DOHH2 (cell line): ENCODE results near the gene RNLS.

Source experiments
- H3F3A ChIP-seq: fragments of 200-600 bp; sonication (generic), shearing (Covaris generic); 2 replicates; pipeline ENCODE4 v1.6.0; 2016; ENCODE audit warnings: antibody characterized with exemption, mild to moderate bottlenecking; ENCODE audit not compliant: control insufficient read depth, insufficient read depth
- H3K27ac ChIP-seq: fragments of 200-600 bp; sonication (generic); 2 replicates; pipeline ENCODE4 v1.5.1; 2014; ENCODE audit warnings: low read depth, mild to moderate bottlenecking, low read length, moderate library complexity
- H3K27me3 ChIP-seq: fragments of 200-600 bp; sonication (generic); 2 replicates; pipeline ENCODE4 v1.6.1; 2014; ENCODE audit warnings: mild to moderate bottlenecking, low read length, mixed read lengths; ENCODE audit not compliant: control insufficient read depth
- H3K36me3 ChIP-seq: fragments of 200-600 bp; sonication (generic); 2 replicates; pipeline ENCODE4 v1.6.1; 2014; ENCODE audit warnings: mild to moderate bottlenecking, low read length, moderate library complexity, mixed read lengths; ENCODE audit not compliant: control insufficient read depth
- H3K4me1 ChIP-seq: fragments of 200-600 bp; sonication (generic); 2 replicates; pipeline ENCODE4 v1.6.1; 2014; ENCODE audit warnings: mild to moderate bottlenecking, low read length, mixed read lengths; ENCODE audit not compliant: control insufficient read depth
- H3K4me2 ChIP-seq: fragments of 200-600 bp; sonication (generic); 2 replicates; pipeline ENCODE4 v1.6.0; 2014; ENCODE audit warnings: mild to moderate bottlenecking, low read length, moderate library complexity
- H3K4me3 ChIP-seq: fragments of 200-600 bp; sonication (generic); 2 replicates; pipeline ENCODE4 v1.5.1; 2014; ENCODE audit warnings: mild to moderate bottlenecking, low read length, mixed read lengths
- H3K79me2 ChIP-seq: fragments of 200-600 bp; sonication (generic); 2 replicates; pipeline ENCODE4 v1.6.1; 2014; ENCODE audit warnings: mild to moderate bottlenecking, low read length, mixed read lengths; ENCODE audit not compliant: control insufficient read depth
- H3K9me2 ChIP-seq: fragments of 200-600 bp; sonication (generic); replicated peaks from 2 replicates; pipeline ENCODE4 v1.6.1; 2014; ENCODE audit warnings: mild to moderate bottlenecking, low read length, mixed read lengths; ENCODE audit not compliant: control insufficient read depth
- H3K9me3 ChIP-seq: fragments of 200-600 bp; sonication (generic); 2 replicates; pipeline ENCODE4 v1.6.1; 2014; ENCODE audit warnings: antibody characterized with exemption, low read length, mixed read lengths; ENCODE audit not compliant: control insufficient read depth, insufficient read depth
- H4K20me1 ChIP-seq: fragments of 200-600 bp; sonication (generic); 2 replicates; pipeline ENCODE4 v1.6.0; 2014; ENCODE audit warnings: low read depth, mild to moderate bottlenecking, antibody characterized with exemption, low read length, moderate library complexity; ENCODE audit not compliant: control insufficient read depth, insufficient read depth
- CTCF ChIP-seq: fragments of 200-600 bp; sonication (generic); IDR thresholded peaks from one replicate; pipeline ENCODE4 v1.5.1; 2014; ENCODE audit warnings: antibody characterized with exemption, mild to moderate bottlenecking, low read depth, low read length; ENCODE audit not compliant: poor library complexity, severe bottlenecking
- EZH2phosphoT487 ChIP-seq: fragments of 200-600 bp; sonication (generic); IDR thresholded peaks from 2 replicates; pipeline ENCODE4 v1.6.1; 2017; ENCODE audit warnings: borderline replicate concordance, mild to moderate bottlenecking, antibody characterized with exemption, low read length, moderate library complexity, mixed read lengths

The RNLS gene

GRCh38 chr10:88527245-88527644 is 55.9 kb downstream of the RNLS start:
- Histone ChIP-seq H3K9me3 (no peaks in the 10 kb centered on the region), H3K36me3 (no peaks in the 10 kb centered on the region), H3K4me1 (no peaks in the 10 kb centered on the region), H4K20me1 (no peaks in the 10 kb centered on the region), H3K4me3 (no peak overlapping the region), H3K4me2 (no peak overlapping the region), H3K27me3 (no peaks in the 10 kb centered on the region), H3K9me2 (no peaks in the 10 kb centered on the region), H3K79me2 (no peaks in the 10 kb centered on the region), H3K27ac (no peak overlapping the region), H3F3A (no peaks in the 10 kb centered on the region)
- TF ChIP-seq CTCF (no peak), EZH2phosphoT487 (no peak)

GRCh38 chr10:88526501-88527105 is 56.5 kb downstream of the RNLS start:
- Histone ChIP-seq H4K20me1 (no peaks in the 10 kb centered on the region), H3F3A (no peaks in the 10 kb centered on the region), H3K4me1 (no peaks in the 10 kb centered on the region), H3K27ac (no peak overlapping the region), H3K4me3 (no peak overlapping the region), H3K4me2 (no peak overlapping the region), H3K27me3 (no peaks in the 10 kb centered on the region), H3K9me3 (no peaks in the 10 kb centered on the region), H3K9me2 (no peaks in the 10 kb centered on the region), H3K36me3 (no peaks in the 10 kb centered on the region), H3K79me2 (no peaks in the 10 kb centered on the region)
- TF ChIP-seq EZH2phosphoT487 (no peak), CTCF (no peak)

- no peaks in the 10 kb centered on the region for H3K79me2 ChIP-seq
- H3K36me3 ChIP-seq, result no peaks in the 10 kb centered on the region
- no peak overlapping the region for H3K27ac ChIP-seq
- no peaks in the 10 kb centered on the region for H3K27me3 ChIP-seq
- TF ChIP-seq CTCF (no peak), EZH2phosphoT487 (no peak)
- no peaks in the 10 kb centered on the region for H3K4me1 ChIP-seq
- H3F3A ChIP-seq, result no peaks in the 10 kb centered on the region
- no peaks in the 10 kb centered on the region for H3K9me2 ChIP-seq
- H4K20me1 ChIP-seq, result no peaks in the 10 kb centered on the region
- H3K4me3 ChIP-seq, result no peak overlapping the region
- no peaks in the 10 kb centered on the region for H3K9me3 ChIP-seq
- no peak overlapping the region for H3K4me2 ChIP-seq
These were observed 57.6 kb downstream of the RNLS start for GRCh38 chr10:88525371-88526069.
